Duodenal mucosa (tissue), 2 donors: ENCODE data around the gene WNT6.

Source experiments
- H3K27ac ChIP-seq: one replicate; pipeline ENCODE4 v1.7.0; 2013; ENCODE audit warnings: low read depth, low read length
- H3K27me3 ChIP-seq, 2 donors: one replicate each; pipeline ENCODE4 v1.7.0; 2013; ENCODE audit warnings: low read length in 2 of 2, control low read depth in 1 of 2; ENCODE audit not compliant: insufficient read depth in 2 of 2, control insufficient read depth in 1 of 2
- H3K36me3 ChIP-seq, 2 donors: one replicate each; pipeline ENCODE4 v1.7.0; 2013; ENCODE audit warnings: low read length in 2 of 2, control low read depth in 1 of 2; ENCODE audit not compliant: insufficient read depth in 2 of 2, control insufficient read depth in 1 of 2
- H3K4me1 ChIP-seq, 2 donors: one replicate each; pipeline ENCODE4 v1.7.0; 2013; ENCODE audit warnings: low read length in 2 of 2, control low read depth in 1 of 2; ENCODE audit not compliant: insufficient read depth in 2 of 2, control insufficient read depth in 1 of 2
- H3K4me3 ChIP-seq, 2 donors: one replicate each; pipeline ENCODE4 v1.7.0; 2013; ENCODE audit warnings: low read length in 2 of 2, low read depth in 1 of 2
- H3K9ac ChIP-seq, 2 donors: one replicate each; pipeline ENCODE4 v1.7.0; 2013; ENCODE audit warnings: low read length in 2 of 2, low read depth in 1 of 2
- H3K9me3 ChIP-seq, 2 donors: one replicate each; pipeline ENCODE4 v1.7.0; 2013; ENCODE audit warnings: low read length in 2 of 2, control low read depth in 1 of 2; ENCODE audit not compliant: control insufficient read depth in 1 of 2

Gene WNT6

DNA sequence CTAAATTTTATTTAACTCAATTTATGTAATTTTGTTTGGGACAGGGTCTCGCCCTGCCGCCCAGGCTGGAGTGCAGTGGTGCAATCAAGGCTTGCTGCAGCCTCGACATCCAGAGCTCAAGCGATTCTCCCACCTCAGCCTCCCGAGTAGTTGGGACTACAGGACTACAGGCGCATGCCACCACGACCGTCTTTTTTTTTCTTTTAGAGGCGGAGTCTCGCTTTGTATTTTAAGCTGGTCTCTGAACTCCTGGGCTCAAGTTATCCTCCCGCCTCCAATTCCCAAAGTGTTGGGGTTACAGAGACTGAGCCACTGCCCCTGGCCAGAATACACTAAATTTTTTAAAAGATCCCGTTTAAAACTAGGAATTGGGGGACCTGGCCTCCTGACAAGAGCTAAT is 39.5 kb downstream of the WNT6 start:
- Histone ChIP-seq H3K27ac (no peak overlapping the region), H3K4me3 (no peak overlapping the region), H3K27me3 (peaks cover 55 to 64% of the 10 kb centered on the region in 2 donors)

GRCh38 chr2:218902427-218902826 is 42.8 kb downstream of the WNT6 start:
- H3K9ac ChIP-seq: no peak overlapping the region
- no peak overlapping the region for H3K4me3 ChIP-seq
- H3K36me3 ChIP-seq: no peaks in the 10 kb centered on the region
- H3K9me3 ChIP-seq: no peaks in the 10 kb centered on the region
- no peak overlapping the region for H3K27ac ChIP-seq
- H3K4me1 ChIP-seq: peaks cover 13% of the 10 kb centered on the region in 2 donors
- H3K27me3 ChIP-seq: peaks cover 37% of the 10 kb centered on the region in 2 donors

More for the DNA sequence above, 39.5 kb downstream of the WNT6 start:
- Histone ChIP-seq H3K36me3 (no peaks in the 10 kb centered on the region), H3K4me1 (peaks cover 39 to 43% of the 10 kb centered on the region in 2 donors), H3K9me3 (no peaks in the 10 kb centered on the region), H3K9ac (no peak overlapping the region)

DNA sequence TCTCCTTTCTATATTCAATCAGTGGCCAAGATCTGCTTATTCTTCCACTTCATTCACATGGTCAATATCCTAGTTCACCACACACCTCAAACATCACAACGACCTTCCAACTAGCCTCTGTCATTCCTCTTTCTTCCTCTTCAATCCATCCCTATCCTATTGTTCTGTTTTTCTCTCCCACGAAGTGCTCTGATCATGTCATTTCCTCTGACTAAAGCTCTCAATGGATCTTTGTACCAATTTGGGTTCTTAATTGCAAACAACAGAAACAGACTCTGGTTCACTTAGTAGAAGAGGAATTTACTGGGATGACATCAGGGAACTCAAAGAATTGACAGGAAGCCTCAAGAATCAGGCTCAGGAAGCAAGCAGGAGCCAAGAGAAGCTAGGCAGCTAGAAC is 44.6 kb downstream of the WNT6 start:
- H3K27me3 ChIP-seq: peaks cover 20 to 21% of the 10 kb centered on the region in 2 donors
- H3K4me3 ChIP-seq: no peak overlapping the region
- peaks cover under 1 to 11% of the 10 kb centered on the region in 2 donors for H3K4me1 ChIP-seq
- H3K27ac ChIP-seq: no peak overlapping the region
- no peaks in the 10 kb centered on the region for H3K9me3 ChIP-seq
- H3K9ac ChIP-seq: no peak overlapping the region
- H3K36me3 ChIP-seq: no peaks in the 10 kb centered on the region

DNA sequence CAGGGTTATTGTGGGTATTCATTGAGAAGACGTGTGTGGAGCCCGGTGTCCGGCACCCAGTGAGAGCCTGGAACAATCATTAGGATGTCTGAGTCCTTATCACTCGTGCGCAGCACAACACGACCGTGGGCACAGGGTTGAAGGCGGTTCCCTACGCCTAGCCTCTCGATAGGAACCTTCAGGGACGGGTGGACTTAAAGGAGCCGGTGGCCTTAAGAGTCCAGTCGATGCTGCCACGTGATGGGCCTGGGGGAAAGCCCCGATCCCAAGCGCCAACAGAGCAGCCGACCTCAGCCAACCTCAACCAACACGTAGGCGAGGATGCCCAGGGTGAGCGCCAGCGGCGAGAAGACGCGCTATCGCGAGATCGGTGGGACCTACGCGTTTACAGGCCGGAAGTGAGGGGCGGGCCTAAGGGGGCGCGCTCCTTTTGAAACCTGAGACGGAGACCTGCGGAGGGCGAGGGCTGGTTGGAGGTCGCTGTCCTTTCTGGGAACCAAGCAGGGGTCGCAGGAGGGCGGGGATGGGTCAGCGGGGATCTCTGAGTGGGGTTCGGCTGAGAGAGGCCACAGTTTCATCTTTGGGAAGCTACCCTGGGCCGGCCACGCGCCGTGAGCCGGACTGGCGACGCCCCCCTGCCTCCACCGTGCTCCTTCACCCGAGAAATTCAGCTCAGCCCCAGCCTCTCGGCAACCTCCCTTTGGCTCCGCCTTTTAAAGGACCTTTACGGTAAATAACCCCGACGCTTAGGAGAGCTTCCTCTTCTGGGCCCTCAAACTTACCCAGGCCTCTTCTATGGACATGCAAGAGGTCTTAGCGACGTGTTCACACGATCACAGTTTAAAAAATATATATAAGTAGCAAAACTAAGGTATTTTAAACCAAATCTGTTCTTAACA is 49.4 kb downstream of the WNT6 start:
- Histone ChIP-seq H3K4me1 (peaks cover 7 to 16% of the 10 kb centered on the region in 2 donors), H3K9ac (peak overlapping the region; percentile 59 to 67), H3K27me3 (peaks cover 5% of the 10 kb centered on the region in 2 donors), H3K36me3 (no peaks in the 10 kb centered on the region), H3K4me3 (peak overlapping the region; percentile 79 to 82), H3K27ac (no peak overlapping the region), H3K9me3 (no peaks in the 10 kb centered on the region)

DNA sequence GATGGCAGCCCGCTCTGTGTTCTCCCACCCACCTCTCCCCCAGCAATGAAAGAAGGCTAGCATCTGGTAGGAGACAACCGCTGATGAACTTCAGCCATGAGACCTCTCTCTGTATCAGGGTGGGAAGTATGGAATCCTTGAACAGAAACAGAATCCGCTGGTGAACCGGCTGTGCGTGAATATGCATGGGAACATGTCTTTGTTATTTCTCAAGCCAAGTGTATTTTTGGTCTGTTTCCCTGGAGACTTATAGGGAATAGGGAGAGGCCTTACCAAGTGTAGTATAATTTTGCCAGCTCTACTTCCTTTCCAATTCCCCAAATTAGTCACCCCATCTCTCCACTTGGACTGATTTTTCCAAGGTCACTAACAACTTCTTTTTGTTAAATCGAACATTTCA is 51.1 kb downstream of the WNT6 start:
- H3K4me1 ChIP-seq: peaks cover 7 to 16% of the 10 kb centered on the region in 2 donors
- H3K27ac ChIP-seq: no peak overlapping the region
- no peaks in the 10 kb centered on the region for H3K9me3 ChIP-seq
- H3K4me3 ChIP-seq: no peak overlapping the region
- peaks cover 0 to 5% of the 10 kb centered on the region in 2 donors for H3K27me3 ChIP-seq
- no peaks in the 10 kb centered on the region for H3K36me3 ChIP-seq
- H3K9ac ChIP-seq: no peak overlapping the region

GRCh38 chr2:218920504-218920903 is 60.9 kb downstream of the WNT6 start:
- Histone ChIP-seq H3K4me3 (no peak overlapping the region), H3K9ac (no peak overlapping the region), H3K9me3 (peaks cover 0 to 5% of the 10 kb centered on the region in 2 donors), H3K4me1 (no peaks in the 10 kb centered on the region), H3K27me3 (no peaks in the 10 kb centered on the region), H3K27ac (no peak overlapping the region), H3K36me3 (no peaks in the 10 kb centered on the region)
